NCI-H2171 (cell line): ENCODE measurements around the gene NSL1.
"Not testable (repeated sequence)": the region's sequence is repeated elsewhere in the genome, so short reads cannot be mapped to it uniquely, and the experiment has no call there.

Experiments used
- DNase-seq: peaks from one replicate; lab custom pipeline; 2025; lab: John Stamatoyannopoulos, UW

The NSL1 gene

DNA sequence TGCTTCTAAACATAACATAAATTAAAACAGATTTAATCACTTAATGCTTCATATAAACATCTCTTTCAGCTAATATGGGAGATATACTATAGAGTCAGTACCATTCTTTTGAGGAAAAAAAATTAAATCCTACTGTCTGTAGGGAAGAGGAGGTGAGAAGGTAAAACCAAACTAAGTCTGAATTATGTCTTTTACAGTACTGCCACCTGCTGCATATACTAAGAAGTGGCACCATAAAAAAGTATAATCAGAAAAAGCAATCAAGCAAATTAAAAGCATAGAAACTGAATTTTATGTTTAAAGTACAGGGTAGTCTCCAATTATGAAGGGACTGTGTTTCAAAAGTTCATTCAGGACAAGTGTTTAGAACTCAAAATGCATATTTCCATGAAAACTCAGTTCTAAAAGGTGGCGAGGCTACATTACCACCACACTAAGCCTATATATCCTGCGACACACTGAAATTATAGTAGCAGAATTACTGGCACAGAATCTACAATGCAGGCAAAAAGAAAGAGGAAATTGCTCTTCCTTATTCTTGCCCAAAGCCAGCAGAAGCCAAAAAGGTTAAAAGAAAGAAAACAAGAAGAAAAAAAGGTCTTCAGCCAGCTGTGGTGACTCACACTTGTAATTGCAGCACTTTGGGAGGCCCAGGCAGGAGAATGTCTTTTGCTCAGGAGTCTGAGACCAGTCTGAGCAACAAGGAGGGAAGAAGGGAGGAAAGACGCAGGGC is 9.0 kb downstream of the NSL1 start:
- DNase-seq: peak; percentile 4

DNA sequence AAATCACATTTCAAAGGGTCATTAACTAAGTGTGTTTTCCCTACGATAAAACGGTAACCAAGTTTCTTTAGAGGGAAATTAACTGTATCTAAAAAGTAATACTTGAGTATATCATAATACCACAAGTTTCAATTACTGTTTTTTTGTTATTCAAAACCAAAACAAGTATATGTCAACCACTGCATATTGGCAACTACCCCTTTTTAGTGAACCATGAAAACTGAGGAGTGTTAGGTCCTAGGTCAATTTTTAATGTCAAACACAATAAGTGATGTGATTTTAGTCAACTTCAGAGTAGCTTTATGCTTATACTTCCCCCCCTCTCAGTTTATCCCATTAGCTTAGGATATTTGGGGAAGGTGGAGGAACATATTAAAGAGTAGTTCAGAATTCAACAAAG is 10.4 kb downstream of the NSL1 start:
- DNase-seq: no peak

DNA sequence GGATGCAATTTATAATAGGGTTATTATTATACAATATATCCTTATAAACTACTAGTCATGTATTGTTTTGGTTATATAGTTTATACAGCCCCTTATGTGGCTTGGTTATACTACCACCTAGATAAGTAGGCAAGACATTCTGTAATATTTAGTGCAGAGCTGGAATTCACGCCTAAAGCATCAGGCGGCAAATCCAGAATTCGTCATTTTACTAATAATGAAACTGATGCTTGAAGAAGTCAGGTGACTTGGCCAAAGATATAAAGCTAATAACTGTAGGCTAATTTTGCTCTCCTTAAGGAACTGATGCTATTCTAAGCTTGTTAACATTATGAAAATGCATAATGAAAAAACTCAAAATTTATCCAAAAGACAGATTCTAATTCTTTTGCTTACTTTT is 10.8 kb downstream of the NSL1 start:
- no peak for DNase-seq

DNA sequence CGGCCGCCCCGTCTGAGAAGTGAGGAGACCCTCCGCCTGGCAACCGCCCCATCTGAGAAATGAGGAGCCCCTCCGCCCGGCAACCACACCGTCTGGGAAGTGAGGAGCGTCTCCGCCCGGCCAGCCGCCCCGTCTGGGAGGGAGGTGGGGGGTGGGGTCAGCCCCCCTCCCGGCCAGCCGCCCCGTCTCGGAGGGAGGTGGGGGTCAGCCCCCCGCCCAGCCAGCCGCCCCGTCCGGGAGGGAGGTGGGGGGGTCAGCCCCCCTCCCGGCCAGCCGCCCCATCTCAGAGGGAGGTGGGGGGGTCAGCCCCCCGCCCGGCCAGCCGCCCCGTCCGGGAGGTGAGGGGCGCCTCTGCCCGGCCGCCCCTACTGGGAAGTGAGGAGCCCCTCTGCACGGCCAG is 12.5 kb downstream of the NSL1 start:
- DNase-seq: not testable (repeated sequence)

DNA sequence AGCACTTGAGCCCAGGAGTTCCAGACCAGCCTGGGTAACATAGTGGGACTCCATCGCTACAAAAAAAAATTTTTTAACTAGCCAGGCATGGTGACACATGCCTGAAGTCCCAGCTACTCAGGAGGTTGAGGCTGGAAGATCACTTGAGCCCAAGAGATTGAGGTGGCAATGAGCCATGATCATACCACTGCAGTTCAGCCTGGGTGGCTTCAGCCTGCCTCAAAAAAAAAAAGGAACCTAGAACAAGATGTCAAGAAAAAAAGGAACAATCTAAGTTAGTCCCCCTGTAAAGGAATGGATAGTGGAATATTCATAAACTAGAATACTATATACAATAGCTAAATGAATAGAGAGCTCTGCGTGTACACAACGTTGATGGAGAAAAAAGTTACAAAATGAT is 14.4 kb downstream of the NSL1 start:
- no peak for DNase-seq

DNA sequence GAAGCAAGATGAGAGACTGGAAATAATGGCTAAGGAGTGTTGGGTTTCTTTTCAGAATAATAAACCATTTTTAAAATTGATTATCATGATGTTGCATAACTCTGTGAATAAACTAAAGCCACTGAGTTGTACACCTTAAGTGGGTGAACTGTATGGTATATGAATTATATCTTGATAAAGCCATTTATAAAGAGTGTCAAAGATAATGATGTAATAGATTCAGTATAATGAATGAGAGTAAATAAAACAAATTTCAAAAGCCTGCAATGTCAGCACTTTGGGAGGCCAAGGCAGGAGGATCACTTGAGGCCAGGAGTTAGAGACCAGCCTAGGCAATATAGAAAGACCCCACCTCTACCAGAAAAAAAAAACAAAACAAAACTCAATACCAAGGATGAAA is 16.3 kb downstream of the NSL1 start:
- DNase-seq: no peak

DNA sequence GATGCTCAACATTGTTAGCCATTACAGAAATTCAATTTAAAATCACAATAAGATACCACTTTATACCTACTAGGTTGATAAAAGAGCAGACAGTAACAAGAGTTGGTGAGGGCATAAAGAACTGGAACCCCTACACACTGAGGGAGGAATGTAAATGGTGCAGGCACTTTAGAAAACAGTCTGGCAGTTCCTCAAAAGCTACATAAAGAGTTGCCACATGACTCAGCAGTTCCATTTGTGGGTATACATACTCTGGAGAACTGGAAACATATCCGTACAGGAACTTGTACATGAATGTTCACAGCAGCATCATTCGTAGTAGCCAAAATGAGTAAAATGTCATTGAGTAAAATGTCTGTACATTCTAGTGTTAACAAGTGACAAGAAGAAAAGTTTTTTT is 17.0 kb downstream of the NSL1 start:
- no peak for DNase-seq

DNA sequence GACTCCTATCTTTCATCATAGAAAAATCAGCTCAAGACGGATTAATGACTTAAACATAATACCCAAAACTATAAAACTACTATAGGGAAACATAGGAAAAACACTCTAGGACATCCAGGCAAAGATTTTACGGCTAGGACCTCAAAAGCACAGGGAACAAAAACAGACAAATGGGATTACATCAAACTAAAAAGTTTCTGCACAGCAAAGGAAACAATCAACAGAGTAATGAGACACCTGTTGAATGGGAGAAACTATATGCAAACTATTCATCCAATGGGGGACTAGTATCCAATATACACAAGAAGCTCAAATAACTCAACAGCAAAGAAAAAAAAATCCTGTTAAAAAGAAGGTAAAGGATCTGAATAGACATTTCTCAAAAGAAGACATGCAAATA is 18.6 kb downstream of the NSL1 start:
- DNase-seq: no peak

DNA sequence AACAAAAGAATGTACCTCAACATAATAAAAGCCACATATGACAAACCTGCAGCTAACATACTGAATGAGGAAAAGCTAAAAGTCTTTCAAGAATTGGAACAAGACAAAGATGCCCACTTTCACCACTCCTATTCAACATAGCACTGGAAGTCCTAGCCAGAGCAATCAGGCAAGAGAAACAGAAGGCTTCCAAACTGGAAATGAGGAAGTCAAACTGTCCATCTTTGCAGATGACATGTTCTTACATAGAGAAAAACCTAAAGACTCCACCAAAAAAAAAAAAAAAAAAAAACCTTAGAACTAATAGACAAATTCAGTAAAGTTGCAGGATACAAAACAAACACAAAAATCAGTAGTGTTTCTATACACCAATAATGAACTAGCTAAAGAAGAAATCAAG is 20.2 kb downstream of the NSL1 start:
- DNase-seq: no peak

DNA sequence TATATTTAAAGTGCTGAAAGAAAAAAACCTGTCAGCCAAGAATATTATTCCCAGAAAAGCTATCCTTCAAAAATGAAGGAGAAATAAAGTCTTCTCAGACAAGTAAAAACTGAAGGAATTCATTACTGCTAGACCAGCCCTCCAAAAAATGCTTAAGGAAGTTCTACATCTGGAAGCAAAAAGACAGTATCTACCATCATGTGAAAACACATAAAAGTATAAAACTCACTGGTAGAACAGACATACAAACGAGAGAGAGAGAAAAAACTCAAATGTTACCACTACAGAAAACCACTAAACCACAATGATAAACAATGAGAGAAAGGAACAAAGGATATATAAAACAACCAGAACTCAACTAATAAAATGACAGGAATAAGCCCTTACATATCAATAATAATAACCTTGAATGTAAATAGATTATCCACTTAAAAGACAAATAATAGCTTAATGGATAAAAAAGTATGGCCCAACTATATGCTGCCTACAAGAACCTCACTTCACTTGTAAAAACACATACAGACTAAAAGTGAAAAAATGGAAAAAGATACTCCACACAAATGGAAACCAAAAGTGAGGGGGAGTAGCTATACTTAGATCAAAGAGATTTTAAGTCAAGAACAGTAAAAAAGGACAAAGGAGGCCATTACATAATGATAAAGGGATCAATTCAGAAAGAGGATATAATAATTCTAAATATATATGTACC is 22.0 kb downstream of the NSL1 start:
- DNase-seq: no peak

DNA sequence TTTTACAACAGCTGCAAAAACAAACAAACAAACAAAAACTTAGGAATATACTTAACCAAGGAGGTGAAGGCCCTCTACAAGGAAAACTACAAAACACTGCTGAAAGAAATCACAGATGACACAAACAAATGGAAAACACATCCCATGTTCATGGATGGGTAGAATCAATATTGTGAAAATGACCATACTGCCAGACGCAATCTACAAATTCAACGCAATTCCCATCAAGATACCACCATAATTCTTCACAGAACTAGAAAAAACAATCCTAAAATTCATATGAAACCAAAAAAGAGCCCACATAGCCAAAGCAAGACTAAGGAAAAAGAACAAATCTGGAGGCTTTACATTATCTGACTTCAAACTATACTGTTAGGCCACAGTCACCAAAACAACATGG is 24.8 kb downstream of the NSL1 start:
- not testable (repeated sequence) for DNase-seq

DNA sequence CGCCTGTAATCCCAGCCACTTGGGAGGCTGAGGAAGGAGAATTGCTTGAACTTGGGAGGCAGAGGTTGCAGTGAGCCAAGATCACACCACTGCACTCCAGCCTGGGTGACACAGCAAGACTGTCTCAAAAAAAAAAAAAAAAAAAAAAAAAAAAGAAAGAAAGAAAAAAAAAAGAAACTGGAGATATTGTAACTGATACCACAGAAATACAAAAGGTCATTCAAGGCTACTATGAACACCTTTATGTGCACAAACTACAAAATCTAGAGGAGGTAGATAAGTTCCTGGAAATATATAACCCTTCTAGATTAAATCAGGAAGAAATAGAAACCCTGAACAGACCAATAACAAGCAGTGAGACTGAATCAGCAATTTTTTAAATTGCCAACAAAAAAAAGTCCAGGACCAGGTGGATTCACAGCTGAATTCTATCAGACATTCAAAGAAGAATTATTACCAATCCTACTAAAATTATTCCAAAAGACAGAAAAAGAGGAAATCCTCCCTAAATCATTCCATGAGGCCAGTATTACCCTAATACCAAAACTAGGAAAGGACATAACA is 26.8 kb downstream of the NSL1 start:
- not testable (repeated sequence) for DNase-seq

DNA sequence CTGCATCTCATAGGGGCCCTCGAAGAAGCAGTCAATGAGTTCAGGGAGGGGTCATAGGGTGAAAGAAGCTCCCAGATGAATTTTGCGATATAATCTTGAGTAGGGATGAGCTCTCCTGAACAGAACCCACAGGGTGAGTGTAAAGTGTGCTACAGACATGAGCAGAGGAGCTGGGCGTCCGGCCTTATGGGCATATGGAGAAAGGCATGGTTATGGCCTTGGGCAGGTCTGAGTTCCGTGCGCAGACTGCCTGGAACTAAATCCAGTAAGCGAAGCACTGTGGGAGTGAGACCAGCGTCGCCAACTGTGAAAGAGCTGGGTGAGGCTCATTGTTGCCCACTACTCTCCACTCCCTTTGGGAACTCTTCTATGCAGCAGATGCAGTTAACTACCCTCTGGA is 28.7 kb downstream of the NSL1 start:
- DNase-seq: no peak

DNA sequence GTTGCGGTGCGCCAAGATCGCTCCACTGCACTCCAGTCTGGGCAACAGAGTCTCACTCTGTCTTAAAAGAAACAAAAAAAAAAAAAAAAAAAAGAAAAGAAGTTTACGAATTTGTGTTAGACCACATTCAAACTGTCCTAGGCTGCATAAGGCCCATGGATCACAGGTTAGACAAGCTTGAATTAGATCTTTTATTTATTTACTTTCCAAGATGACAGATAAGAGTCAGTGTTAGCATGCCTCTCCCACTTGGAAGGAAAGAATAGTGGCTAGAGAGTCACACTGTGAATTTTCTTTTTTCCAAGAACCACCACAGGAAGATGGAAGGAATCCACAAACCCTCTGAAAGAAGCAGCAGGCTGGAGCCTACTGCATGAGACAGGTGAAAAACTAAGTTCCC is 29.3 kb downstream of the NSL1 start:
- no peak for DNase-seq

DNA sequence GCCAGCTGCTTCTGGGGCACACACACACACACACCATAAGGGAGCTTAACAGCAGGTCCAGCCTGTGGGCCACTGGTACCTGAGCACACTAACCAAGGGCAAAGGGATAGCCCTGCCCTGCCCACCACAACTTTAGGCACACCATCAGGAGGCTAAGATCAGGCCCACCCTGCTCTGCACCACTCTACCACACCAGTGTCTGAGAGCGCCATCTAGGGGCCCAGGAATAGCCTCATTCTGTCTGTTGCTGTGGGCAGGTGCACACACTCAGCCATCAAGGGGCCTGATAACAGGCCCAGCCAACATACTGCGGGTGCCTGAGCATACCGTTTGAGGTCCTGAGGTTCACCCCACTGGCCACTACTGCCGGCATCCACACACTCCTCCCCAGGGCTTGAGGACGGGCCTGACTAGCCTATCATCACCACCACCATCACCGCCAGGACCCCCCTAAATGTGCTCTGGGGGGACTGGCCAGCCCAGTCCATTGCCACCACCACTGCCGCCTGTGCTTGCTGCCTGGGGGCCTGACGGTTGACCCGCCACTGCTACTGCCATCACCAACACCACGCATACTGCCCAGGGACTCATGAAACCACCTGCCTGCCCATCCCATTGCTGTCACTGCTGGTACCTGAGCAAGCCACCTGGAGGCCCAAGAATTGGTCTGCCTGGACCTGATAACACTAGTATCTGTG is 31.3 kb downstream of the NSL1 start:
- DNase-seq: no peak

DNA sequence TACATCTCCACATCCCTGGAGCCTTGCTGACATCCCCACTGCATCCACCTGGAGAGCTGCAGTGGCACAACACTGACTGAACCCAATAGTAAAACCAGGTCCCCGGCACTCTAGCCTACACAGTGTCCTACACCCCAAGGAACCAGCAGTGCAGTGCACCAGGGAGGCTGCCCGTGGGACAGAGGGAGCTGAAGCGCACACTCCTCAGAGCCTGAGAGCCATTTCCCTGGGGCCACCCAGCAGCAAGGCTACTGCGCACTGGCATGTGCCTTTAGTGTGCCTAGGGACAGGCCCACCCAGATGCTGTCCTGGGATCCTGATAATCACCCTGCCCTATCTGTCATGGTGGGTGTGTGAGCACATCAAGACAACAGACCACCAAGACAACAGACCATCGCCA is 31.9 kb downstream of the NSL1 start:
- DNase-seq: no peak

DNA sequence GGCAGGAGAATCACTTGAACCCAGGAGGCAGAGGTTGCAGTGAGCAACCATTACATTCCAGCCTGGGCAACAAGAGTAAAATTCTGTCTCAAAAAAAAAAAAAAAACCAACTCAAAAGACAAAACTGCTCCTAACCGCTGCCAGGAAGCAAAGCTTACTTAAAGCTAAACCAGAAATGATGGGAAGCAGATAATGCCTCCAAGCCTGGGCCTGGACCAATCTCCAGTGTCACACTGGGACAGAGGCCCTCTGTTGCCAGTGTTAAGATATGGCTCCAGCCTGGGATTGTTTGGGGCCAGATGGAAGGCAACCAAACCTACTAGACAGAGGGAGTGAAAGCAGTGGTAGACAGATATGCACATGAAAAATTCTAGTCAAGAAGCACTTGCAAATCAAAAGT is 36.9 kb downstream of the NSL1 start:
- DNase-seq: no peak

DNA sequence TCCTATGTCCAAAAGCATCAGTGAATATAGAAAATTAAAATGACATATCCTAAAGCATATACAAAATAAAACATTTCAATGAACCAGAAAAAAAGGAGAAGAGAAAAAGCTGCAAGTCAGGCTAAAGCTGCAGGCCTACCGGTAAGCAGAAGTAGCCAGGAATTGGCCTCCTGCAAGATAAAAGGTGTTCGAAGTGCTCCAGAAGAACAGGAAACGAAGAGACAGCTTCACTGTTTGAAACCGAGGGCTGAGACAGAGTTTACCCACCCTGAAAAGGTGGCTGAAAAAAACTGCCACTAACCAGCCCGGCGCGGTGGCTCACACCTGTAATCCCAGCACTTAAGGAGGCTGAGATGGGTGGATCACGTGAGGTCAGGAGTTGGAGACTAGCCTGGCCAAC is 37.4 kb downstream of the NSL1 start:
- DNase-seq: no peak

DNA sequence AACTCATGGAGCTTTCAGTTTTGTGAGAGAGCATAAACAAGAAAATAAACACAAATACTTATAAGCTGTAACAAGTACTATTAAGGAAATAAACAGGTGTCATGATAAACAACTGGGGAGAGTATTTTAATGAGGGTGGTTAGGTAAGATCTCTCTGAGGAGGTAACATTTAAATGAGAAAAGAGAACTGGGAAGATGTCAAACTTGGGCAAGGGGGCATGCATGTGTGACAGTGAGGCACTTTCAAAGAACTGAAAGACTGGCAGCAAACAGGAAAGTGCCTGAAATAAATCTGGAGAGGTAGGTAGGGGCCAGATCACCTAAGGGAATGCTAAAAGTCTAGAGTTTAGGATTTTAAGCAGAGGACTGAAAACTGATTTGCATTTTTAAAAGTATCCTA is 37.8 kb downstream of the NSL1 start:
- no peak for DNase-seq

DNA sequence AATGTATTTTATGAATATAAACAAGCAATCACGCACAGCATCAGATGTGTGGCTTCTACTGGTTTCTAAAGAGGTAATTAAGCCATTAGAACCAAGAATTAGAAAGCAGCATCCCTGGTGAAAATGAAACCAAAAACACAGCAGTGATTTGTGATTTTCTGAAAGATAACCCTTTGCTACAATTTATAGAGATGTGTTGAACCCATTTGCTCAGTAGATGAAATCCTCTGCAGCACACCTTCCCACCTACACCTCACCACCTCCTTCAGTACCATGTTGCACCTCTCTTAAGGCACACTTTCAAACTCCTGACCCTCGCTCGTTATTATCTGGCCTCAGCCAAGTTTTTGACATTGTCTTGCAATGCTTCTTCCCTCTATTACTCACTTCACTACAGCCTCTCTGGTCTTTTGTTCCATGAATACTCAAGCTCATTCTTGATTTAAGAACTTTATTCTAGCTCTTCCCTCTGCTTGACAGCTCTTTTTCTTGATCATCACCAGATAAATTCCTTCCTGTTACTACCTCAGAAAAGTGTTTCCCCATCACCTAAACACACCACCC is 38.6 kb downstream of the NSL1 start:
- no peak for DNase-seq

DNA sequence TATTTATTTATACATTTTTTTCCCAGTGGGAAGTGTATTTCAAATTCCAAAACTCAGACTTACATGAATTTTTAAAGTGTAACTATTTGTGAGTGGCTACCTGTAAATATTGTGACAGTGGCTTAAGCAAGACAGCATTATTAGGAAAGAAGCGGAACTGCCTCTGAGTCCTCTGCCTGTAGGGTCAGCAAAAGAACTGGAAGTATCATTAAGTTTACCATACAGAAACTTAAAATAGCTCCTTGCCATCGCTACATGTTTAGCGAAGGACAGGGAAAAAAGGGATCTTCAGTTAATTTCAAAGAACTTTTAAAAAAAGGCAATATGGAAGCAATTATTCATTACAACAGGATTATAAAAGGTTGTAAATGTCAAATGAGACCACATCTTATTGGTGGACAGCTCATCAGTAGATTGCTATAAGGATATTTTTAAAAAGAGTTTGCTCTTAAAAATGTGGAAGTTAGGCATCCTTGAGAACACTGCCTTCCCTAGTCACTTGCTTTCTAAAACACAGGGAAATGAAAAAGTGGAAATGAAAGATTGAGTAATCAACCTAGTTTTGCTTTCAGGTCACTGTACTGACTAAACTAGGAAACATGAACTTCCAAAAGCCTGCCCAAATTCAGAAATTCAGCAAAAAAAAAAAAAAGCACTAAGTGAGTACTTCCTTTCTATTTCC is 39.2 kb downstream of the NSL1 start:
- DNase-seq: no peak
